Measurements from ENCODE around the gene FRY.

FRY gene

DNA sequence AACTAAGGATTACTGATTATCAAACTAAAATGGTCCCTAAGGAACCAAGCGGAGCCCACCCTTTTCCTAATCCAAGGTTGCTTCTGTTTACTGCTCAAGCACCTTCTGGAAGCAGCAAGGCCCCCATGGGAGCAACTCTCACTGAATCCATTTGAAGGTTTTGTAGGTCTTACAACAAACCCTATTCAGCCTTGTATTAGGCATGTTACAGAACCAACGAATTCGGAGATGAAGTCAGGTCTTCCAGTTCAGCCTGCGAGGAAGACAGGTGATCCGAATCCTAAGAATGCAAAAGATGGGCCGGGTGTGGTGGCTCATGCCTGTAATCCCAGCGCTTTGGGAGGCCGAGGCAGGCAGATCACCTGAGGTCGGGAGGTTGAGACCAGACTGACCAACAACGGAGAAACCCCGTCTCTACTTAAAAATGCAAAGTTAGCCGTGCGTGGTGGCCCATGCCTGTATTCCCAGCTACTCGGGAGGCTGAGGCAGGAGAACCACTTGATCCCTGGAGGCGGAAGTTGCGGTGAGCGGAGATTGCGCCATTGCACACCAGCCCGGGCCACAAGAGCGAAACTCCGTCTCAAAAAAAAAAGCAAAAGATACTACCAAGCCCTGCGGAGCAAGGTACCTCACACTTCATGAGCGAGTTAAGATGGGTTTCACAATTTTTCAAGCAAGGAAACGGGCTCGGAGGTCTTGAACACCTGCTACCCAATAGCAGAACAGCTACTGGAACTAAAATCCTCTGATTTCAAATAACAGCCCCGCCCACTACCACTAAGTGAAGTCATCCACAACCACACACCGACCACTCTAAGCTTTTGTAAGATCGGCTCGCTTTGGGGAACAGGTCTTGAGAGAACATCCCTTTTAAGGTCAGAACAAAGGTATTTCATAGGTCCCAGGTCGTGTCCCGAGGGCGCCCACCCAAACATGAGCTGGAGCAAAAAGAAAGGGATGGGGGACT, 283.0 kb downstream of the FRY start:
- peak; percentile 81 to 88 (median 88) for DNase-seq

DNA sequence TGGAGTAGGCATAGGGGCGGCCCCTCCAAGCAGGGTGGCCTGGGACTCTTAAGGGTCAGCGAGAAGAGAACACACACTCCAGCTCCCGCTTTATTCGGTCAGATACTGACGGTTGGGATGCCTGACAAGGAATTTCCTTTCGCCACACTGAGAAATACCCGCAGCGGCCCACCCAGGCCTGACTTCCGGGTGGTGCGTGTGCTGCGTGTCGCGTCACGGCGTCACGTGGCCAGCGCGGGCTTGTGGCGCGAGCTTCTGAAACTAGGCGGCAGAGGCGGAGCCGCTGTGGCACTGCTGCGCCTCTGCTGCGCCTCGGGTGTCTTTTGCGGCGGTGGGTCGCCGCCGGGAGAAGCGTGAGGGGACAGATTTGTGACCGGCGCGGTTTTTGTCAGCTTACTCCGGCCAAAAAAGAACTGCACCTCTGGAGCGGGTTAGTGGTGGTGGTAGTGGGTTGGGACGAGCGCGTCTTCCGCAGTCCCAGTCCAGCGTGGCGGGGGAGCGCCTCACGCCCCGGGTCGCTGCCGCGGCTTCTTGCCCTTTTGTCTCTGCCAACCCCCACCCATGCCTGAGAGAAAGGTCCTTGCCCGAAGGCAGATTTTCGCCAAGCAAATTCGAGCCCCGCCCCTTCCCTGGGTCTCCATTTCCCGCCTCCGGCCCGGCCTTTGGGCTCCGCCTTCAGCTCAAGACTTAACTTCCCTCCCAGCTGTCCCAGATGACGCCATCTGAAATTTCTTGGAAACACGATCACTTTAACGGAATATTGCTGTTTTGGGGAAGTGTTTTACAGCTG, 283.9 kb downstream of the FRY start, which contains the start of the genes BRCA2 and ZAR1L:
Gene BRCA2, plus strand, starts transcription at position 271 of the 790 bp plus-strand sequence. CDS start 953 bp downstream, outside the sequence.
Gene ZAR1L, minus strand, starts transcription at position 126 of the 790 bp plus-strand sequence. CDS start 3,438 bp downstream, outside the sequence.
- peak; percentile 94 to 97 (median 97) for DNase-seq

DNA sequence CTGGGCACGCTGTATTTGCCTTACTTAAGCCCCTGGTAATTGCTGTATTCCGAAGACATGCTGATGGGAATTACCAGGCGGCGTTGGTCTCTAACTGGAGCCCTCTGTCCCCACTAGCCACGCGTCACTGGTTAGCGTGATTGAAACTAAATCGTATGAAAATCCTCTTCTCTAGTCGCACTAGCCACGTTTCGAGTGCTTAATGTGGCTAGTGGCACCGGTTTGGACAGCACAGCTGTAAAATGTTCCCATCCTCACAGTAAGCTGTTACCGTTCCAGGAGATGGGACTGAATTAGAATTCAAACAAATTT, 284.4 kb downstream of the FRY start:
- DNase-seq = no peak

DNA sequence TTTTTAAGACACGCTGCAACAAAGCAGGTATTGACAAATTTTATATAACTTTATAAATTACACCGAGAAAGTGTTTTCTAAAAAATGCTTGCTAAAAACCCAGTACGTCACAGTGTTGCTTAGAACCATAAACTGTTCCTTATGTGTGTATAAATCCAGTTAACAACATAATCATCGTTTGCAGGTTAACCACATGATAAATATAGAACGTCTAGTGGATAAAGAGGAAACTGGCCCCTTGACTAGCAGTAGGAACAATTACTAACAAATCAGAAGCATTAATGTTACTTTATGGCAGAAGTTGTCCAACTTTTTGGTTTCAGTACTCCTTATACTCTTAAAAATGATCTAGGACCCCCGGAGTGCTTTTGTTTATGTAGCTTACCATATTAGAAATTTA, 284.9 kb downstream of the FRY start:
- DNase-seq = peak in 3 of 4 experiments; percentile 40 to 63 (median 55)

DNA sequence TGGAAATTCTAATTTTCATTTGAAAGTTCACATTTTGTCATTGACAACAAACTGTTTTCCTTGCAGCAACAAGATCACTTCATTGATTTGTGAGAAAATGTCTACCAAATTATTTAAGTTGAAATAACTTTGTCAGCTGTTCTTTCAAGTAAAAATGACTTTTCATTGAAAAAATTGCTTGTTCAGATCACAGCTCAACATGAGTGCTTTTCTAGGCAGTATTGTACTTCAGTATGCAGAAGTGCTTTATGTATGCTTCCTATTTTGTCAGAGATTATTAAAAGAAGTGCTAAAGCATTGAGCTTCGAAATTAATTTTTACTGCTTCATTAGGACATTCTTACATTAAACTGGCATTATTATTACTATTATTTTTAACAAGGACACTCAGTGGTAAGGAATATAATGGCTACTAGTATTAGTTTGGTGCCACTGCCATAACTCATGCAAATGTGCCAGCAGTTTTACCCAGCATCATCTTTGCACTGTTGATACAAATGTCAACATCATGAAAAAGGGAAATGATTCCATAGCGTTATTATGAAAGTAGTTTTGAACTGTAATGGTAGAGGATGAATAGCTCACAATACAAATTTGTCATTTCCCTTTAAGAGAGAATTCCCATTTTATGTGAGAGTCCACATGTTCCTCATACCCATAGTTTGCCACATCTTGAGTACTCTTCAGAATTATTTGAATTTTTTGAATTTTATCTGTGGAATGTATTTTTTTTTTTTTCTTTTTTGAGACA, 286.3 kb downstream of the FRY start:
- DNase-seq = peak; percentile 29 to 81 (median 64)

DNA sequence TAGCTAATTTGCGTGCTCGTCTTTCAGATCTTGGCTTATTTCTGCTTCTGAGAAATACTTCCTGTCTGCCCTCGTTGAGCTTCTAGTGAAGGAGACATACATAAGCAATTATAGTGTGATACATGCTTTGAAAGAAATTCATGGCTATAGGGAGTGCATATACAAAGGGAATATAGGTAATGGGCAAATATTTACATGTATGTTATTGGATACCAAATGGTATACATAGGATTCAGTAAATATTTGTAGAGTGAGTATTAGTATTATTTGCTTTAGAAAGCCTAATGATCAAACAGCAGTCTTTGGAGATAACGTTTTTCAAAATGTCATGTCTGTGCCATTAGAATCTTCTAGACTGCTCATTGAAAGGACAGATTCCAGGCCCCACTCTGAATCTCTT, 289.0 kb downstream of the FRY start:
- no peak for DNase-seq

DNA sequence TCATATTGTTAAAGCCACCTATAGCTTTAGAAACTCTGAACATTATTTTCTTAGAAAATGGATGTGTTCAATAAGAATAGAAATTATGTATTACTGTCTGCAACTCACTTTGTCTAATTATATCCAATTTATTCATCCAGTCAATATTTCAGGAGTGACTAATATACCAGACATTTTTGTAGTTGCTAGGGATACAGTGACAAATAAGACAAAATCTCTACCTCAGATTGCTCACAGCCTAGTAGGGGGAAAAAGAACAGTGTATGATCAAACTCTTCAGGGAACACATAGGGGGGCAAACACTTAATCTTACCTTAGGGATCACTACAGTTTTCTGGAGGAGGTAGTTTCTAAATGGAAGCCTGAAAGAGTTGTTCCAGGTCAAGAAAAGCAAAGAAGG, 292.3 kb downstream of the FRY start:
- DNase-seq = no peak

DNA sequence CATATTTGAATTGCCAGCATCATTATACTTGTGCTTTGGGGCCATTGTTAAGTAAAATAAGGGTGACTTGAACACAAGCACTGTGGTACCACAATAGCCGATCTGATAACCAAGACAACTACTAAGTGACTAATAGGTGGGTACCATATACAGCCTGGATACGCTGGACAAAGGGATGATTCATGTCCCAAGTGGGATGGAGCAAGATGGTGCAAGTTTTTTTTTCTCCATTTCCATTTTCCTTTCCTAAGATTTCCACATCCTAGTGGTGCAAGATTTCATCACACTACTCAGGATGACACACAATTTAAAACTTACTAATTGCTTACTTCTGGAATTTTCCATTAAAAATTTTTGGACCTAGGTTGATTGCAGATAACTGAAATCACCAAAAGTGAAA, 298.9 kb downstream of the FRY start:
- no peak for DNase-seq

DNA sequence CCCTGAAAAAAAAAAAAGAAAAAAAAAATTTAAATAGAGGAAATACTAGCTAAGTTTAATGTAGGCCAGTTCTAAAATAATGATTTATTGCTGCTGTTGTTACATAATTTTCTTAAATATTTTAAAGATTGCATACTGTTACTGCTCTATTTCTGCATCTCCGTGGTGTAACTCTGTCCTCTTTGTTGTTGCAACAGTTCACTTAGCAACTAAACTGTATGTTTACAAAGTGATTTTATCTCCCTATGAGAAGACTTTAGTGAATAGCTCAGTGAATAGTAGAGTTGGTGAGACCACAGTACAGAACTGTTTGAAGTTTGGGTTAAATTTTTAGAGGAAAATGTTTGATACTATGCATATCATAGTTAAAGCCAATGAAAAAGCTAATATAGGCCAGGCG, 303.1 kb downstream of the FRY start:
- peak in 2 of 4 experiments; percentile 14 to 22 for DNase-seq

DNA sequence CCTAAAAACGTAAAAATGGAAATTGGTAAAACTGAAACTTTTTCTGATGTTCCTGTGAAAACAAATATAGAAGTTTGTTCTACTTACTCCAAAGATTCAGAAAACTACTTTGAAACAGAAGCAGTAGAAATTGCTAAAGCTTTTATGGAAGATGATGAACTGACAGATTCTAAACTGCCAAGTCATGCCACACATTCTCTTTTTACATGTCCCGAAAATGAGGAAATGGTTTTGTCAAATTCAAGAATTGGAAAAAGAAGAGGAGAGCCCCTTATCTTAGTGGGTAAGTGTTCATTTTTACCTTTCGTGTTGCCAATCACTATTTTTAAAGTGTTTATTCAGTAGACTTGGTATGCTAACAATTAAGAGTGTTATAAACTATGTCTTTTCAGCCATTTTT, 309.3 kb downstream of the FRY start:
- DNase-seq = peak; percentile 13 to 73 (median 38)

DNA sequence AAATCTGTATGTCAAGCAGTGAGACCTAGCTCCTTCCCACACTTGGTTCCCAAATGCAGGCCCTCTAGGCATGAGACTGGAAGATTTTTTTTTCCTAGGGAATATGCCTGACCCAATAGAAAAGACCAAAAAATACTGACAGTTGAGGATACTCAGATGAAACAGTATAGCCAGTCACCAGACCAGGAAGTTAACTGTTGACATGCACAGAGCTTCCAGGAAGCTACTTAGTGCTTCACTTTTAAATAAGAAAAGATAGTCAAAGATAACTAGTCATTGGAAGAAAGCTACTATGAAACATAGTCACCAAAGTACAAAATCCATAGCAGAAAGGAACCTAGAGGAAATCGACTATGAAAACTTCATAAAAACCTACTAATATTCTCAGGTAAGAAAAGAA, 316.1 kb downstream of the FRY start:
- no peak for DNase-seq

Measured in suppressor macrophage (primary cell).